Type B pancreatic cell (in vitro differentiated cells): Measurements from ENCODE around the gene TSPAN15. TPM values are rescaled to one million over a fixed set of nuclear protein-coding genes. Genes with fewer than 3 reads are reported as not detected.
"Not testable (repeated sequence)": the region's sequence is repeated elsewhere in the genome, so short reads cannot be mapped to it uniquely, and the experiment has no call there.

ENCODE experiments used
- DNase-seq: peaks from one replicate; pipeline ENCODE4 v3.0.0; 2021; ENCODE audit warnings: mixed read lengths; ENCODE audit not compliant: unreplicated experiment; ENCODE audit errors: extremely low spot score
- H3K27ac Mint-ChIP-seq: 2 replicates; pipeline ENCODE4 v1.8.0; 2021; ENCODE audit warnings: mild to moderate bottlenecking, mixed read lengths
- H3K27me3 Mint-ChIP-seq: 2 replicates; pipeline ENCODE4 v1.8.0; 2021; ENCODE audit warnings: mixed read lengths
- H3K36me3 Mint-ChIP-seq: 2 replicates; pipeline ENCODE4 v1.8.0; 2021; ENCODE audit warnings: mixed read lengths
- H3K4me1 Mint-ChIP-seq: one replicate; pipeline ENCODE4 v1.8.0; 2021; ENCODE audit warnings: mixed read lengths; ENCODE audit not compliant: unreplicated experiment
- H3K4me3 Mint-ChIP-seq: 2 replicates; pipeline ENCODE4 v1.8.0; 2021; ENCODE audit warnings: mild to moderate bottlenecking, mixed read lengths
- H3K9me3 Mint-ChIP-seq: 2 replicates; pipeline ENCODE4 v1.8.0; 2021; ENCODE audit warnings: mixed read lengths
- CTCF ChIP-seq: fragments of 200-600 bp; sonication (generic); conservative IDR thresholded peaks from 2 replicates; pipeline ENCODE4 v1.5.0; 2021; ENCODE audit warnings: antibody characterized with exemption, mild to moderate bottlenecking
- total RNA-seq: library from RNA; stranded (reverse); gene quantifications from 2 replicates; pipeline ENCODE4 v1.2.1, GENCODE V29; 2021; ENCODE audit warnings: low replicate concordance

The TSPAN15 gene
- total RNA-seq, 1 donor from 2014 or later = 19.7 TPM

- Mint-ChIP-seq H3K4me3 (no peak overlapping the region), H3K27me3 (peaks cover 44% of the 10 kb centered on the region), H3K9me3 (no peaks in the 10 kb centered on the region), H3K4me1 (no peaks in the 10 kb centered on the region), H3K36me3 (no peaks in the 10 kb centered on the region), H3K27ac (no peak overlapping the region)
- no peak for TF ChIP-seq CTCF
- DNase-seq = no peak
Measured at GRCh38 chr10:69527961-69528360, 76.7 kb downstream of the TSPAN15 start.

- Mint-ChIP-seq H3K36me3 (no peaks in the 10 kb centered on the region), H3K27me3 (peaks cover 49% of the 10 kb centered on the region), H3K4me1 (no peaks in the 10 kb centered on the region), H3K9me3 (no peaks in the 10 kb centered on the region), H3K4me3 (no peak overlapping the region), H3K27ac (no peak overlapping the region)
- no peak for DNase-seq
- TF ChIP-seq CTCF = no peak
Measured at GRCh38 chr10:69533658-69534057, 82.4 kb downstream of the TSPAN15 start.

GRCh38 chr10:69536521-69536920, 85.3 kb downstream of the TSPAN15 start:
- H3K27me3 Mint-ChIP-seq = peaks cover 52% of the 10 kb centered on the region
- H3K4me3 Mint-ChIP-seq, H3K36me3 Mint-ChIP-seq, H3K9me3 Mint-ChIP-seq, H3K4me1 Mint-ChIP-seq, H3K27ac Mint-ChIP-seq, DNase-seq: not testable (repeated sequence)

- Mint-ChIP-seq H3K27ac (no peak overlapping the region), H3K4me1 (no peaks in the 10 kb centered on the region), H3K4me3 (no peak overlapping the region), H3K27me3 (peaks cover 49% of the 10 kb centered on the region), H3K36me3 (no peaks in the 10 kb centered on the region), H3K9me3 (peaks cover 8% of the 10 kb centered on the region)
- no peak for DNase-seq
- no peak for TF ChIP-seq CTCF
Measured at GRCh38 chr10:69537449-69537848, 86.2 kb downstream of the TSPAN15 start.

- Mint-ChIP-seq H3K9me3 (peaks cover 8% of the 10 kb centered on the region), H3K4me1 (peaks cover 4% of the 10 kb centered on the region), H3K4me3 (no peak overlapping the region), H3K27me3 (peaks cover 45% of the 10 kb centered on the region), H3K36me3 (no peaks in the 10 kb centered on the region), H3K27ac (no peak overlapping the region)
- TF ChIP-seq CTCF = no peak
- no peak for DNase-seq
Measured at GRCh38 chr10:69538461-69538860, 87.2 kb downstream of the TSPAN15 start.

- Mint-ChIP-seq H3K27me3 (peaks cover 36% of the 10 kb centered on the region), H3K9me3 (peaks cover 8% of the 10 kb centered on the region), H3K36me3 (no peaks in the 10 kb centered on the region), H3K27ac (no peak overlapping the region), H3K4me3 (no peak overlapping the region), H3K4me1 (peaks cover 6% of the 10 kb centered on the region)
- no peak for DNase-seq
- TF ChIP-seq CTCF = no peak
Measured at GRCh38 chr10:69541463-69541862, 90.2 kb downstream of the TSPAN15 start.
